Measurements from ENCODE around the gene LY6G6D. TPM values are rescaled to one million over a fixed set of nuclear protein-coding genes. Genes with fewer than 3 reads are reported as not detected.

LY6G6D gene, protein sequence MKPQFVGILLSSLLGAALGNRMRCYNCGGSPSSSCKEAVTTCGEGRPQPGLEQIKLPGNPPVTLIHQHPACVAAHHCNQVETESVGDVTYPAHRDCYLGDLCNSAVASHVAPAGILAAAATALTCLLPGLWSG
- total RNA-seq (2014; rRNA removed; shearing (Covaris generic)) = not detected in 2 replicates

GRCh38 chr6:31715022-31715958, at the start of gene LY6G6D:
Gene LY6G6D (plus strand): TSS chr6:31715348. CDS start chr6:31715356, 8 bp downstream.
- no peak for DNase-seq (ENCODE audit: low read depth)

GRCh38 chr6:31665501-31666336, 49.4 kb upstream of the LY6G6D start, which contains the start of gene CSNK2B:
Gene CSNK2B (plus strand): TSS chr6:31666080. CDS start chr6:31666832, 752 bp downstream.
- peak; percentile 97 for DNase-seq (ENCODE audit: low read depth)

GRCh38 chr6:31666337-31666965, 48.7 kb upstream of the LY6G6D start:
- DNase-seq (ENCODE audit: low read depth) = no peak

DNA sequence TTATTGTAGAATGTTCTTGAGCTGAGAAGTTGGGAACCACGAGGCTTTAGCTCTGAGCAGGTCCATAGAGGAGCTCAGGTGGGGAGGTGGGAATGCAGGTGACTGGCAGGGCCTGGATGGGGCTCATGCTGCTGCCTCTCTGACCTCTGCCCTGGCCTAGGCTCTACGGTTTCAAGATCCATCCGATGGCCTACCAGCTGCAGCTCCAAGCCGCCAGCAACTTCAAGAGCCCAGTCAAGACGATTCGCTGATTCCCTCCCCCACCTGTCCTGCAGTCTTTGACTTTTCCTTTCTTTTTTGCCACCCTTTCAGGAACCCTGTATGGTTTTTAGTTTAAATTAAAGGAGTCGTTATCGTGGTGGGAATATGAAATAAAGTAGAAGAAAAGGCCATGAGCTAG, 45.5 kb upstream of the LY6G6D start, which contains the start of gene LY6G5B:
LY6G5B (plus strand) TSS at position 301 of the 400 bp plus-strand sequence. CDS start 975 bp downstream, outside the sequence.
- DNase-seq (ENCODE audit: low read depth) = no peak

- DNase-seq (ENCODE audit: low read depth) = no peak
Observed at GRCh38 chr6:31676322-31676903, 38.7 kb upstream of the LY6G6D start.

GRCh38 chr6:31676904-31677303, 38.2 kb upstream of the LY6G6D start:
- no peak for DNase-seq (ENCODE audit: low read depth)

- DNase-seq (ENCODE audit: low read depth) = no peak
Observed at GRCh38 chr6:31677955-31678354, 37.2 kb upstream of the LY6G6D start.

DNA sequence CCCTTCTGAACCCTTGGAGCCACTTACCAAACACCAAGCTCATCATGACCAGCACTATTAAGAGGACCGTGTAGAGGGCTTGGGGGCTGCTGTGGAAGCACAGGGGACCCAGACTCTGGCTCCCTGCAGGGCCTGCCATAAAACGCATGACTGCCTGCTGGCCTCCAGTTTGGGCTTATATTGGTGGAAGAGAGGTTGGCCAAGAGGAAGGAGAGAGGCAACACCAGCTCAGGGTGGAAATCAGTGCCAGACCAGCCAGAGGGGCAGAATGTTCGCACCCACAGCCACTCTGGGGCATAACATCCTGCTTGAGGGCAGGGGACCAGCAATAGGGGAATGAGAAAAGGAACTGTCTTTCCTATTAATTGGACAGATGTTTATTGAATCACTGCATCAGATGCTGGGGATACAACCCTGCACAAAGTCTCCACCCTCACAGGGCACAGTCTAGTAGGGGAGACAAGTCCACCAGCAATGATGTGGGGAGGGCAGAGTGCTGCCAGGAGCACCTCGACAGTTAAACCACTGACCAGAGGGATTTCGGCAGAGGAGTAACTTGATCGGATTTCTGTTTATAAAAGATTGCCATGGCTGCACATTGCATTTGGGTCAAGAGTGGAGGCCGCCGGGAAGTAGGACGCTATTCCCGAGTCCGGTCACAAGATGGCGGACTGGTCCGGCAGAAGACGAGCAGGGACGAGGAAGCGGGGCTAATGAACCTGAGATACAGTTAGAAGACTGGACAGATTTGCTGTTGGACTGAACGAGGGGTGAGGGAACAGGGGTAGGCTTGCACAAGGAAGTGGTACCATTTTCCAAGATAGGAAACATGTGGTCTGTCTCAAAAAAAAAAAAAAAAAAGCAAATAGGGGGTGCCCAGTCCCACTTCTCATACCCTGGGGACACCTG, 34.7 kb upstream of the LY6G6D start, which contains the start of gene LY6G5C:
LY6G5C (minus strand) TSS at position 842 of the 909 bp plus-strand sequence; CDS start at position 148, 694 bp downstream.
- DNase-seq (ENCODE audit: low read depth) = peak; percentile 84

- DNase-seq (ENCODE audit: low read depth) = peak; percentile 53
Observed at GRCh38 chr6:31681135-31681671, 33.9 kb upstream of the LY6G6D start.

DNA sequence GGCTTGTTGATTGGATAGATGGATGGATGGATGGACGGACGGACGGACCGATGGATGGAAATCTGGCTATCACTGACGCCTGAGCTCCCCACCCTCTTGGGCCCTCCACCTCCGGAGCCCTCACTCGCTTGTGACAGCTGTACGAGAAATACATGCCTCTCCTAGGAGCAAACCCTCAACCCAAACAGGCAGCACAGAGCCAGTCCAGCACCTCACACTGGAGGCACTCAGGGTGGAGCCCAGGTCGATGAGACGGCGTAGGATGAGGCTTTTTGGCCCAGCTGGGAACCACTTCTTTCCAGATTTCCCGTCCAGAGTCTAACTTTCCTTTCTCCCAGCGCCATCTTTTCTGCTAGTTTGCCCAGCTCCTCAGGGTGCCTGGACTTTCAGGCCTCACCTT, 31.6 kb upstream of the LY6G6D start:
- DNase-seq (ENCODE audit: low read depth) = no peak

- no peak for DNase-seq (ENCODE audit: low read depth)
Observed at GRCh38 chr6:31686483-31686882, 28.7 kb upstream of the LY6G6D start.

DNA sequence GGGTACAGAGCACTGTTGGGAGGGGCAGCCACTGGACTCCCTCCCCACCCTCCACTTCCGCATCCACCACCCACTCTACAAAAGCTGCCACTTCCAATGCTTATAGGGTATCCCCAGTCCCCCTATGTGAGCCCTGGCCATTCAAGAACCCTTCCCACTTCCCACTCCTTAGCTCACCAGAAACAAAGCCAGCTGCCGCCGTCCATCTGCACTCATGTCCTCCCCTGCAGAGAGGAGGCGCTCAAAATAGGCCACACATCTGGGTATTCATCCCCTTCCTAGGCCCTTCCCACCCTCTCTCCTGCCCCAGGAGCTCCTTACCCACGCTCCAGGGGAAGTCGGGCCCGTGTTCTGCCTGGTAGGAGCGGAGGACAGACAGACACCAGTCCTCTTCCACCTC, 27.8 kb upstream of the LY6G6D start:
- DNase-seq (ENCODE audit: low read depth) = no peak

- no peak for DNase-seq (ENCODE audit: low read depth)
Observed at GRCh38 chr6:31687860-31688693, 27.1 kb upstream of the LY6G6D start.

GRCh38 chr6:31689249-31690110, 25.7 kb upstream of the LY6G6D start:
- no peak for DNase-seq (ENCODE audit: low read depth)

- no peak for DNase-seq (ENCODE audit: low read depth)
Observed at GRCh38 chr6:31690231-31691077, 24.7 kb upstream of the LY6G6D start.

DNA sequence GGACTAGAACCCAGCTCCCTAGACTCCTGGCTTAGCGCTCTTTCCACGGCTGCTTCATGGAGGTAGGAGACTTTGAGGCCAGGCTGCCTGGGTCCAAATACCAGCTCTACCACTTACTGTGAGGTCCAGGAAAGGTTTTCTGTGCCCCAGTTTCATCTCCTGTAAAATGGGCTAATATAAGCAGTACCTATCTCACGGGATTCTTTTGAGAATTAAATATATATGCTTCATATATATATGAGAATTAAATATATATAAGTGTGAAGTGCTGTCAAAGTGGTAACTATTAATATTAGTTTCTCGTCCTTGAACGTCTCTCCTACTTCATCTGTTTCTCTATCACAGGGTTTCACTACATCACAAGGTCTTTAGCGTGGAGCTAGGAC, 24.1 kb upstream of the LY6G6D start:
- no peak for DNase-seq (ENCODE audit: low read depth)
